ENCODE measurements around the gene JAKMIP1.
"Not testable (repeated sequence)": the region's sequence is repeated elsewhere in the genome, so short reads cannot be mapped to it uniquely, and the experiment has no call there.

The JAKMIP1 gene

DNA sequence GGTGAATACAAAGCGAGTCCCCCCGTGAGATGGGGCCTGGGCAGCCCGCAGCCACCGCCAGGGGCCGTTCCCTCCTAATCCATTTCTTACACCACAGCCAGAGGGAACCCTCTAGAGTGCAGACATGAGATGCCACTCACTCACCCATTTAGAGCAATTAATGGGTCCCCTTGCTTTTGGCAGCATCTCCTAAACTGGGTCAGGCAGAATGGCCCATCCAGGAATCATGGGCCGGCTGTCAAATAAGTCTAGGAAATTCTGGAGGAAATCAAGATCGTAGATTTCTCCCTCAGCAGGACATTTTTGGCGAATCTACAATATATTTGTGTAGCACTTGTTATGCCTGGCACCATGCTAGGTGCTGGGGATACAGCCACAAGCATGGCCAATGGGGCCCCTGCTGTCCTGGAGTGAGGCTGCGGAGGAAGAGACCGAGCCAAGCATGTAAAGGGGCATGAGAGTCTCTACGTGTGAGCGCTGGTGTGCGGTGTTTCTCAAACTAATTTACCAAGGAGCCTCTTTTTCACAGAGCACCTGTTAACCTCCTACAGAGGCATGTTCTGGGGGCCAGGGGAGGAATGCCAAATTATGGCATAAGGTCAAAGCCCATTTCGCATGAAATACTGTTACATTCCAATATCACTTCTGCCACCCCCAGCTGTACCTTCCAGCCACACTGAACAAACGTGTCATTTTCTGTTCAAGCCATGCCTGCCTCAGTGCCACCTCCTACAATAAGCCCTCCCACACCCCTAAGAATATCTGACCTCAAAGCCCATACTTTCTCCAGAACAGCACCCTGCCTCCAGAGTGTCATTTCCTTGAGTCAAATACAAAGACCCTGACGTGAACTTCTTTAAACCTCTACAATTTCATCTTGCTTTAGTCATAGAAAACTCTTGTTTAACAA is 28.1 kb upstream of the JAKMIP1 start:
- DNase-seq: no peak

DNA sequence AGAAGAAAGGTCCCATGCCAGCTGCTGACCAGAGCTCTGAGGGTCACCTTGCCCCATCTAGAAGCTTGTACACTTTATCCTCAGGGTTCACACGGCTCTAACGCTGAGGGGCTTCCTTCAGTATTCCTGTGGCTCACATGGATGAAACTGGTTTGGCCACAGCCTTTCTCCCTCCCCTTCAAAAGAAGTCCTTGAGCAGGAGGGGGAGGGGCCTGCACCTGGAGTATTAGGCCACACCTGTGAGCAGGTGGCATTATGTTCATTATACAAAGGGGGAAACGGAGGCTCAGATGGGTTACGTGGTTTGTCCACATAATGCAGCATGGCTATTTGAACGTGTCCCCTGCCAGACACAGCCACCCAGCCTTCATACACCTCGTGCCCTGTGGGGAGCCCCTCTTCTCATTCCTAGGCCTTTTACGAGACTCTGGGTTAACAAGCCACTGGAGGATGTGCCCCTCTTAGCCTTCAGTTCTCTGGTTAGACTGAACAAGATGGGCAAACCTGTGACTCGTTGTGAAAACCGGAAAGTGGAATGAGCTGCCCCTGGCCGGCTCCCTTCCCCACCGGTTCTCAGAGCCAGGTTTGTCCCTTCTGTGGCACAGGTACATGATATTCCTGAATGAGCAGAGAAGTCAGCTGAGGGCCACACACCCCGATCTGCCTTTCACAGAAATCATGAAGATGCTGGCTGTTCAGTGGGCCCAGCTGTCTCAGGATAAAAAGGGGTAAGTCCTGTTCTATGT is 27.2 kb upstream of the JAKMIP1 start:
- DNase-seq: no peak

- no peak for DNase-seq
Observed at GRCh38 chr4:6226506-6226905, 26.2 kb upstream of the JAKMIP1 start.

GRCh38 chr4:6225469-6225868 is 25.1 kb upstream of the JAKMIP1 start:
- DNase-seq: no peak

DNA sequence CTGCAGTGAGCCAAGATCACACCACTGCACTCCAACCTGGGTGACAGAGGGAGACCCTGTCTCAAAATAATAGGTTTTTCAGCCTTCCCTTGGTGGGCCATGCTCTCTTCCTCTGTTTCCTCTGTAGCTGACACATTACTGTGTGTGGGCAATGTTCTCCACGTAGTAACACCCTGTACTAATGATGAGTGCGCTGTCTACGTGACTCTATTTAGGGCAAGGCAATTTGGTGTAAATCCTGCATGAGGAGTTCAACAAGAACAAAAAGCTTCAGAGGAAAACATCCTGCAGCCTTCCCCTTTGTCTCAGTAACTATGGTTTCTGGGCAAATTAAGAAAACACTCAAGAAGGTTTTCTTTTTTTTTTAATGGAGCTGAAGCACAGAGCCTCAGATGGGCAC is 24.4 kb upstream of the JAKMIP1 start:
- DNase-seq: no peak

DNA sequence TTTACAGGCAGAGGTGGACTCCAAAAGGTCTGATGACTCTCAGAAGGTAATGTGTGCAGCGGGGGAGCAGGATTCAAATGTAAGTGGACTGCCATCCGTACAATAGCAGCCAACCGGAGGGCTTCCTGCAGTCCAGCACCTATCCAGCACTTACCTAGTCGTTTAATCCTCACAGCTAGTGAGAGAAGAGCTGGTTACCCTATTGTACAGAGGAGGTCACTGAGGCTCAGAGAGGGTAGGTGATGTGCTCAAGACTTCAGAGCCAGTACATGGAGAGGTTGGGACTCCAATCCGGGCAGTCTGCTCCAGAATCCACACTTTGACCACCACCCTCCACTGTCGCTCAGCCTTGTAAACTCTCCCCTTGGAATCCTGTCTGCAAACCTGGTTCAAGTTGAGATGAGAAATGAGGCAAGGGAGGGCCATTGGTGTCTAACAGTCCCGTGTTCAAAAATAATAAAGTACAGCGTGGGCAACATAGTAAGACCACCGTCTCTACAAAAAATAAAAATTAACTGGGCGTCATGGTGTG is 22.5 kb upstream of the JAKMIP1 start:
- no peak for DNase-seq

GRCh38 chr4:6221851-6222760 is 21.8 kb upstream of the JAKMIP1 start:
- DNase-seq: no peak

DNA sequence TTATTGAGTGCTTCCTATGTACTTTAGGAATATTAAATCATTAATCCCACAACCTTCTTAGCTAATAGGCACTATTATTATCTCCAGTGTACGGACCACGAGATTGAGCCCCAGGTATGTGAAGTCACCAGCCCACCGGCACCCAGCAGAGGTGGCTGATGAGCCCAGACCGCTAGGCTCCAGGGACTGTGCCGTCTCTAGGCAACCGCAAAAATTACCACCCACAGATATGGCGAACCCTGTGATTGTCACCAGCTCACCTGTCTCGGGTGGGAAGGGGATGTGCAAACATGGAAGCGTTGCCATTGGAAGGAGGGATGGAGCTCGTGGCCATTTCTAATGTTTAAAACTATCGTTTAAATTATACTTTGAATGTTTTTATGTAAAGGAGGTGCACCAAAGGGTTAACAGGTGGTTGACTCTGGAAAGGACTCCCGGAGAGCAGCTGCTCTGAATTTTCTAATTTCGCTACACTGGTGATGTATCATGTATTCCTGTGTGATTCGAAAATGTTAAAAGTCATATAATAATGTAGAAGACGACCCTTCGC is 21.0 kb upstream of the JAKMIP1 start:
- no peak for DNase-seq

DNA sequence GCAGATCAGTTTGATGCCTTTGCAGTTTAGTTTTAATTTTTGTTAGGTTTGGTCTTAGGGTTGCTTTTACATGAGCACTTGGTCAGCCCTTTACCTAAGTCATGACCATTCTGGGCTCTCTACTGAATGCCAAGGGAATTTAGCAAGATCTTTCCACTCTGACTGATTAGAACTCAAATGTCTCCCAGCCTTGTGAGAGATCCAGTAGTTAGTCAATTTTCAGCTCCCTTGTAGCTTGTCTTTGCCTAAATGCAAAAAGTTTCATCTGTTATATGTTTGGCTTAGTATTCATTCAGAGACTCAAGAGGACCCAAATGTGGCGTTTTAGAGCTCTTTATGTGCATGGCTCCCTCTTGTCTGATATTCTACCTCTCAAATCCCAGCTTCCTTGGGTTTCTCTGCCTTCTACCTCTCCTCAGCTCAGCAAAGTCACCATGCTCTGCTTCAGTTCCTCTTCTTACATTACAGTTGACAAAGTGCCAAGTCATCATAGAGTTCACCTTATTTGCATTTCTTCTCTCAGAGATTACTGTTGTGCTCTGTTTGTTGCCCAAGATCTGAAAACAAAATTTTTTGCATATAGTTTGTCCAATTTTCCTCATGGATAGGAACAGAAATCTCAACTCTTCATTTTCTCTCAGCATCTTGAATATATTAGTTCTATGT is 17.5 kb upstream of the JAKMIP1 start:
- DNase-seq: no peak

- no peak for DNase-seq
Observed at GRCh38 chr4:6216588-6216987, 16.2 kb upstream of the JAKMIP1 start.

GRCh38 chr4:6209921-6210320 is 9.6 kb upstream of the JAKMIP1 start:
- no peak for DNase-seq

DNA sequence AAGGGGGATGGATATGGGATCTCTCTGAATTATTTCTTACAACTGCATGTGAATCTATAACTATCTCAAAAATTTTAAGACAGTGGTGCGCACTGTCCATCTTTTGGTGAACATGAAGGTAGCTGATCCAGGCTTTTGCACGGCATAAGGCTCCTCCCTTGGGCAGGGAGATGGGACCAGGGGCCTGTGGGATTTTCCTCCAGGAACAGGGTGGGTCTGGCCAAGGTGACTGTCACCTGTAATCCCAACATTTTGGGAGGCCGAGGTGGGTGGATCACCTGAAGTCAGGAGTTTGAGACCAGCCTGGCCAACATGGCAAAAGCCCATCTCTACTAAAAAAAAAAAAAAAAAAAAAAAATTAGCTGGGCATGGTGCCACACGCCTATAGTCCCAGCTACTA is 8.9 kb upstream of the JAKMIP1 start:
- DNase-seq: not testable (repeated sequence)

- no peak for DNase-seq
Observed at GRCh38 chr4:6208416-6208815, 8.1 kb upstream of the JAKMIP1 start.

DNA sequence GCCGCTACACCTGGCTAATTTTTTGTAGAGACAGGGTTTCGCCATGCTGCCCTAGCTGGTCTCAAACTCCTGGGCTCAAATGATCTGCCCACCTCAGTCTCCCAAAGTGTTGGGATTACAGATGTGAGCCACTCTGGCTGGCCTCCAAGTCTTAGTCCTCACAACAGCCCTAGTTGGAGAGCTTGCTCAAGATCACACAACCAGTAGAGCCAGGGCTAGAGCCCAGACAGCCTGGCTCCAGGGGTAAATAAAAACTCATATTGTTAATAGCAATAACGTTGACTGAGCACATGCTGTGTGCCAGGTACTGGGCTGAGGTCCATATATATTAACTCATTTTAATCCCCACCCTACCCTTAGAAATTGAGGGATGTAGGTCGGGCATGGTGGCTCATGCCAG is 7.3 kb upstream of the JAKMIP1 start:
- no peak for DNase-seq

- no peak for DNase-seq
Observed at GRCh38 chr4:6206771-6207290, 6.5 kb upstream of the JAKMIP1 start.

DNA sequence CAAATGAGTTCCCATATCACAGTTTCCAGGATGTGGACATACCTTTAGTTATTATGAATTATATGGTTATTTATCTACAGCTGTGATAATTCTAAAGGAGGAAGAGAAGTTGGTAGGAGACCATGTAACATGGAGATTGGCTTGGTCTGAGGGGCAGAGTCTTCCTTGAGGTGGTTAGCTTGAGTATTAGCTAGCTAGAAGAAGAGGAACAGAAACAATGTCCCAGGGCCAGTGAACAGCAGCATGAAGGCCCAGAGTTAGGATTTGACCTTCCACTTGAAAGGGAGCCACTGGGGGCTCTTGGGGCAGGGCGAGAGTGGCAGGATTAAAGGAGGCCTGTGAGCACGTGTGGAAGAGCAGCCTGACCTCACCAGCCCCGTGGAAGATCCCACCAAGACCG is 5.6 kb upstream of the JAKMIP1 start:
- no peak for DNase-seq

DNA sequence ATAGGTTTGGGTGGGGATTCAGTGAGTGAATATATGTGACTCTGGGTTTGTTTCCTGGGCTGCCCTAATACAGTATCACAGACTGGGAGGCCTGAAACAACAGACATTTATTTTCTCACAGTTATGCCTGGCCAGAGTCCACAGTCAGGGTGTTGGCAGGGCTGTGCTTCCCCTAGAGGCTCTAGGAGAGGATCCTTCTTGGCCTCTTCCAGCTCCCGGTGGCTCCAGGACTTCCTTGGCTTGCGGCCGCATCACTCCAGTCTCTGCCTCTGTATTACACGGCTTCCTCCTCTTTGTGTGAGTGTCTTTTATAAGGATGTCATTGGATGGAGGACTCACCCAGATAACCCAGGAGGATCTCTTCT is 5.2 kb upstream of the JAKMIP1 start:
- no peak for DNase-seq

DNA sequence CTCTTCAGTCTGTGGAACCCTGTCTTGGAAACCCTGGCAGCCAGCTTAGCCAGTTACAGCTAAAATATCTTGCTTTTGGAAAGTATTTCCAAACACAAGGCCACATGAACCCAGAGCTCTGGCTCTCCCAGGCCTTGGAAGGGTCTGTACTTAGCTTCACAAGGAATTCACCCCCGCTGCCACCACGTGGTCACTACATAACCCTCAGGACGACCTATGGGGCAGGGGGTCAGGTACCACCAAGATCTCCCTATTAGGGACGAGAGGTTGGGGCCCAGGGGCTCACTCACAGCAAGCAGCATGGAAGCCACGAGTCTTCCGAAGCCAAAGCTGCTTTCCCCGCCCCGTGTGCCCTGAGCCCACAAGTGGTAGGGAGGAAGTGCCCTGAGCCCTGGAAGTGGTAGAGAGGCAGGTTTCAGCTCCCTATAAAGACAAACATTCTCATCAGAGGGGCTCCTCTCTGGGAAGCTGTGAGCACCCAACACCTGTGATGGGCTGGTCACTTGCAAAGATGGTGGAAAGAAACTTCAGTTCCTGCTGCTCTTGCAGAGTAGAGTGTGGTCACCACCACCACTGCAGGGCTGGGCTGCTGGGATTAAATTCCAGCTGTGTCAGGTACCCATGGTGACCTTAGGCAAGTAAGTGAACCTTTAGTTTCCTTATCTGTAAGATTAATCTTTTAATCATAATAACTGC is 4.7 kb upstream of the JAKMIP1 start:
- no peak for DNase-seq

DNA sequence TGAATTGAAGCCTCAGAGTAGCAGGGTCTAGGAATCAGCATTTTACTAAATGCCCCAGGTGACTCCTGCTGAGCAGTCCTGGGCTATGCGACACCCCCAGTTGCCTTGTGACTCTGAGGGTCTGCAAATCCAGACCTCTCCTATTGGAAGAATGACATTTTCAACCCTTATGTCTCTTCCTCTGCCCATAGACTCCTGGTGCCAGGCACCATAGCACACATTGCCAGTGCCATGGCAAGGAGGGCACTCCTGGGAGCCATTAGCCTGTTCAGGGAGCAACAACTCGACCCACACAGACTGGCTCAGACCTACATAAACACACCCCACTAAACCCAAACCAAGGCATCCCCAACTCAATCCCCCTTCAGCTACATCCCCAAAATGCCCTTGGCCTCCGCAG is 3.7 kb upstream of the JAKMIP1 start:
- DNase-seq: no peak

DNA sequence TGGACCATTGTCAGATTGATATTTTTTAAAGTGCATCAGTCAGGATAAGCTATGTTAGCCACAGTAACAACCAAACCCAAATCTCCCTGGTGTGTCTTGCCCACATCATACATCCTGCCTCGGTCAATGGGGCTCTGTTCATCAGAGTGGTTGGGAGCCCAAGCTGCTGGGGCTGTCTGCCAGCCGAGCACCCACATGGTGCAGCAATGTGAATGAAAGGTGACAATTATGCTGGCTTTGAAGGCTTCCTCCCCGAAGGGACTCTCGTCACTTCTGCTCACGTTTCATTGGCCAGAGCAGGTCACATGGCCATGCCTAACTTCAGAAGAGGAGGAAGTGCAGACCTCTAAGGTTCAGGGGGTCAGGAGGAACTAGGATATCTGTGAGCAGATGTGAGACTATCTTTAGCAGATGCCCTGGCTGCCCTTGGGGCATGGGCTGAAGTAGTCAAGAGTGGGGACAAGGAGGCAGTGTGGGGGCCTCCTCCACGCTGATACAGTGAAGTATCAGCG is 1.3 kb upstream of the JAKMIP1 start:
- DNase-seq: no peak

GRCh38 chr4:6200922-6201362 is 593 bp upstream of the JAKMIP1 start:
- no peak for DNase-seq

Data from NCI-H2081 treated with DMSO at 0.1 percent for 48 hours (cell line).